Smooth muscle cell of the pulmonary artery (primary cell): ENCODE results near the gene SBDS. TPM values are rescaled to one million over a fixed set of nuclear protein-coding genes. Genes with fewer than 3 reads are reported as not detected.

Source experiments
- total RNA-seq: library from RNA; depleted of rRNA; stranded (reverse); fragments of >200 nt; gene quantifications from 2 replicates; pipeline ENCODE4 v1.2.3, GENCODE V29; 2014

The SBDS gene
- 89.3 and 94.0 TPM in 2 replicates for total RNA-seq

GRCh38 chr7:66995050-66995776 is at the start of gene SBDS:
SBDS (minus strand) TSS chr7:66995586; CDS start chr7:66995417, 169 bp downstream.

GRCh38 chr7:66996444-66997191 is 1.2 kb upstream of the SBDS start, which contains the start of gene TYW1:
TYW1 (plus strand) TSS chr7:66996833; CDS start chr7:66996979, 146 bp downstream.

Other genes starting within 250 kb of the SBDS start
- 95.1 and 109 TPM in 2 replicates for gene TMEM248, start 74.4 kb downstream of the SBDS start, total RNA-seq
- gene TYW1, start 1.2 kb upstream of the SBDS start, total RNA-seq, result 15.1 and 16.2 TPM in 2 replicates